WTC11 (cell line): ENCODE data around the gene PLIN4. TPM values are rescaled to one million over a fixed set of nuclear protein-coding genes. Genes with fewer than 3 reads are reported as not detected.

Source experiments
- ATAC-seq: fragments of 200-7000 bp; cut with Tn5 transposase; 2 replicates; pipeline ENCODE4 v1.10.0; 2021; ENCODE audit warnings: mild to moderate bottlenecking, moderate library complexity
- CTCF ChIA-PET: fragments of 300-600 bp; sonication (Branson Sonifier 250); formaldehyde crosslinking; loops from one replicate; lab custom pipeline; 2021; ENCODE audit warnings: antibody characterized with exemption; lab: Charles Lee
- POLR2A ChIA-PET: fragments of 350-600 bp; sonication (Branson Sonifier 250); formaldehyde crosslinking; loops from one replicate; lab custom pipeline; 2021; ENCODE audit warnings: antibody characterized with exemption; lab: Charles Lee
- DNase-seq: peaks from one replicate; pipeline ENCODE4 v3.0.0; 2021; ENCODE audit warnings: low spot score
- H3K27ac Mint-ChIP-seq: 2 replicates; pipeline ENCODE4 v1.8.0; 2021; ENCODE audit warnings: mixed read lengths
- H3K27me3 Mint-ChIP-seq: 2 replicates; pipeline ENCODE4 v1.8.0; 2021; ENCODE audit warnings: low read depth, mild to moderate bottlenecking, moderate library complexity, mixed read lengths
- H3K36me3 Mint-ChIP-seq: 2 replicates; pipeline ENCODE4 v1.8.0; 2021; ENCODE audit warnings: mixed read lengths
- H3K4me1 Mint-ChIP-seq: 2 replicates; pipeline ENCODE4 v1.8.0; 2022; ENCODE audit warnings: mixed read lengths
- H3K4me3 Mint-ChIP-seq: 2 replicates; pipeline ENCODE4 v1.8.0; 2021; ENCODE audit warnings: mild to moderate bottlenecking, moderate library complexity, mixed read lengths
- H3K9me3 Mint-ChIP-seq: 2 replicates; pipeline ENCODE4 v1.8.0; 2021; ENCODE audit warnings: mixed read lengths
- ATF3 ChIP-seq: sonication (generic); formaldehyde crosslinking; conservative IDR thresholded peaks from 2 replicates; pipeline ENCODE4 v1.8.1; 2022; ENCODE audit warnings: mild to moderate bottlenecking, missing genetic modification reagents
- CREM ChIP-seq: sonication (generic); formaldehyde crosslinking; IDR thresholded peaks from 2 replicates; pipeline ENCODE4 v1.8.1; 2022; ENCODE audit warnings: mild to moderate bottlenecking, missing genetic modification reagents, moderate library complexity
- E2F4 ChIP-seq: sonication (generic); formaldehyde crosslinking; IDR thresholded peaks from 2 replicates; pipeline ENCODE4 v1.8.1; 2022; ENCODE audit warnings: low read depth, mild to moderate bottlenecking, moderate library complexity, missing genetic modification reagents, borderline replicate concordance
- ETV6 ChIP-seq: sonication (generic); formaldehyde crosslinking; IDR thresholded peaks from 2 replicates; pipeline ENCODE4 v1.8.1; 2022; ENCODE audit warnings: mild to moderate bottlenecking, missing genetic modification reagents
- GABPB1 ChIP-seq: sonication (generic); formaldehyde crosslinking; IDR thresholded peaks from 2 replicates; pipeline ENCODE4 v1.8.1; 2023; ENCODE audit warnings: mild to moderate bottlenecking, missing genetic modification reagents
- HMGXB4 ChIP-seq: sonication (generic); formaldehyde crosslinking; IDR thresholded peaks from 2 replicates; pipeline ENCODE4 v1.8.1; 2023; ENCODE audit warnings: mild to moderate bottlenecking, moderate library complexity, missing genetic modification reagents
- IRF1 ChIP-seq: sonication (generic); formaldehyde crosslinking; IDR thresholded peaks from 2 replicates; pipeline ENCODE4 v1.8.0; 2023; ENCODE audit warnings: missing genetic modification reagents
- JUN ChIP-seq: sonication (generic); formaldehyde crosslinking; IDR thresholded peaks from 2 replicates; pipeline ENCODE4 v1.8.0; 2023; ENCODE audit warnings: mild to moderate bottlenecking, missing genetic modification reagents
- MAX ChIP-seq: sonication (generic); formaldehyde crosslinking; IDR thresholded peaks from 2 replicates; pipeline ENCODE4 v1.8.0; 2022; ENCODE audit warnings: mild to moderate bottlenecking, missing genetic modification reagents
- NR2C2 ChIP-seq: sonication (generic); formaldehyde crosslinking; IDR thresholded peaks from 2 replicates; pipeline ENCODE4 v1.8.0; 2022; ENCODE audit warnings: mild to moderate bottlenecking, missing genetic modification reagents
- OVOL2 ChIP-seq: fragments of 250-450 bp; sonication (Bioruptor Pico); IDR thresholded peaks from 2 replicates; pipeline ENCODE4 v1.9.0; 2021; ENCODE audit warnings: mild to moderate bottlenecking, borderline replicate concordance
- RORB ChIP-seq: fragments of 250-450 bp; sonication (Bioruptor Pico); IDR thresholded peaks from 2 replicates; pipeline ENCODE4 v1.9.0; 2021; ENCODE audit warnings: mild to moderate bottlenecking
- SP1 ChIP-seq: sonication (generic); formaldehyde crosslinking; conservative IDR thresholded peaks from 2 replicates; pipeline ENCODE4 v1.8.1; 2022; ENCODE audit warnings: missing genetic modification reagents
- ZNF138 ChIP-seq: sonication (generic); formaldehyde crosslinking; conservative IDR thresholded peaks from 2 replicates; pipeline ENCODE4 v1.8.1; 2022; ENCODE audit warnings: mild to moderate bottlenecking, moderate library complexity, missing genetic modification reagents
- ZNF263 ChIP-seq: sonication (generic); formaldehyde crosslinking; IDR thresholded peaks from 2 replicates; pipeline ENCODE4 v1.8.1; 2022; ENCODE audit warnings: low read depth, mild to moderate bottlenecking, moderate library complexity, missing genetic modification reagents
- ZNF532 ChIP-seq: fragments of 250-450 bp; sonication (Bioruptor Pico); IDR thresholded peaks from 2 replicates; pipeline ENCODE4 v1.9.0; 2021; ENCODE audit warnings: mild to moderate bottlenecking, borderline replicate concordance
- total RNA-seq: library from RNA; stranded (reverse); gene quantifications from 3 replicates; pipeline ENCODE4 v1.2.3, GENCODE V29; 2021

The PLIN4 gene
- total RNA-seq, 1 experiment from 2014 or later, result 0.35 TPM

GRCh38 chr19:4533835-4534424 is 15.6 kb upstream of the PLIN4 start (continued):
- no peak for TF ChIP-seq E2F4 (CRISPR knock-in tag)
- TF ChIP-seq OVOL2, result no peak
- no peak for TF ChIP-seq ETV6 (CRISPR knock-in tag)
- TF ChIP-seq MAX (CRISPR knock-in tag), result no peak
- no peak for TF ChIP-seq ATF3 (CRISPR knock-in tag)

GRCh38 chr19:4533334-4533733 is 15.0 kb upstream of the PLIN4 start:
- POLR2A ChIA-PET, result no interaction called here
- TF ChIP-seq NR2C2 (CRISPR knock-in tag) (no peak), IRF1 (CRISPR knock-in tag) (no peak), RORB (CRISPR knock-in tag) (no peak), ZNF263 (no peak), ZNF532 (CRISPR knock-in tag) (no peak), SP1 (CRISPR knock-in tag) (no peak), JUN (CRISPR knock-in tag) (no peak), HMGXB4 (CRISPR knock-in tag) (no peak), ZNF138 (CRISPR knock-in tag) (no peak)
- Mint-ChIP-seq H3K27ac (no peak overlapping the region), H3K27me3 (peaks cover 49% of the 10 kb centered on the region), H3K36me3 (no peaks in the 10 kb centered on the region), H3K9me3 (no peaks in the 10 kb centered on the region), H3K4me1 (no peaks in the 10 kb centered on the region), H3K4me3 (no peak overlapping the region)
- CTCF ChIA-PET, result interaction anchor here (11.1 kb wide), 1 partner anchor 9 kb away, joined by 285 read pairs; no protein-coding TSS in a partner anchor
- ATAC-seq, result no peak
- DNase-seq, result no peak

GRCh38 chr19:4531562-4532165 is 13.4 kb upstream of the PLIN4 start:
- H3K27me3 Mint-ChIP-seq, result peaks cover 42% of the 10 kb centered on the region
- no peaks in the 10 kb centered on the region for H3K9me3 Mint-ChIP-seq
- no peaks in the 10 kb centered on the region for H3K36me3 Mint-ChIP-seq
- no peak overlapping the region for H3K27ac Mint-ChIP-seq
- no peaks in the 10 kb centered on the region for H3K4me1 Mint-ChIP-seq
- ATAC-seq (no peak), DNase-seq (no peak)
- ChIA-PET CTCF (interaction anchor here (11.1 kb wide), 1 partner anchor 7 kb away, joined by 285 read pairs; no protein-coding TSS in a partner anchor), POLR2A (no interaction called here)
- H3K4me3 Mint-ChIP-seq, result no peak overlapping the region
- peak; percentile 68 for TF ChIP-seq GABPB1
- TF ChIP-seq CREM, result no peak
